HG02588 (cell line): ENCODE results near the gene YPEL4.

ENCODE experiments used
- ATAC-seq: cut with Tn5 transposase; IDR thresholded peaks from one replicate; pipeline ENCODE4 v1.9.1; 2021; ENCODE audit warnings: mild to moderate bottlenecking, moderate library complexity; ENCODE audit not compliant: unreplicated experiment

YPEL4 gene

GRCh38 chr11:57634311-57634710 lies 15.4 kb downstream of the YPEL4 start:
- ATAC-seq = no peak

GRCh38 chr11:57633394-57634070 lies 16.2 kb downstream of the YPEL4 start:
- no peak for ATAC-seq

GRCh38 chr11:57632116-57632515 lies 17.6 kb downstream of the YPEL4 start:
- no peak for ATAC-seq

GRCh38 chr11:57630171-57630570 lies 19.5 kb downstream of the YPEL4 start:
- ATAC-seq = no peak

GRCh38 chr11:57626895-57627294 lies 22.8 kb downstream of the YPEL4 start:
- no peak for ATAC-seq

GRCh38 chr11:57624864-57625263 lies 24.8 kb downstream of the YPEL4 start:
- ATAC-seq = no peak

- ATAC-seq = no peak
Observed at GRCh38 chr11:57622263-57622662, 27.4 kb downstream of the YPEL4 start.

- no peak for ATAC-seq
Observed at GRCh38 chr11:57620467-57620866, 29.2 kb downstream of the YPEL4 start.

- no peak for ATAC-seq
Observed at GRCh38 chr11:57619331-57619730, 30.4 kb downstream of the YPEL4 start.

GRCh38 chr11:57618438-57618837 lies 31.3 kb downstream of the YPEL4 start:
- no peak for ATAC-seq

- ATAC-seq = no peak
Observed at GRCh38 chr11:57616595-57616994, 33.1 kb downstream of the YPEL4 start.

GRCh38 chr11:57615308-57615707 lies 34.4 kb downstream of the YPEL4 start:
- no peak for ATAC-seq

- no peak for ATAC-seq
Observed at GRCh38 chr11:57614234-57614772, 35.4 kb downstream of the YPEL4 start.

- ATAC-seq = no peak
Observed at GRCh38 chr11:57610170-57610569, 39.5 kb downstream of the YPEL4 start.

- no peak for ATAC-seq
Observed at GRCh38 chr11:57605028-57605420, 44.7 kb downstream of the YPEL4 start.

GRCh38 chr11:57604296-57605027 lies 45.2 kb downstream of the YPEL4 start:
- no peak for ATAC-seq

GRCh38 chr11:57601297-57601696 lies 48.4 kb downstream of the YPEL4 start:
- no peak for ATAC-seq

GRCh38 chr11:57599381-57599780 lies 50.3 kb downstream of the YPEL4 start:
- no peak for ATAC-seq

GRCh38 chr11:57598831-57599155 lies 50.9 kb downstream of the YPEL4 start:
- no peak for ATAC-seq

- no peak for ATAC-seq
Observed at GRCh38 chr11:57597916-57598830, 51.5 kb downstream of the YPEL4 start.

GRCh38 chr11:57597461-57597915 lies 52.2 kb downstream of the YPEL4 start, which contains the start of gene SERPING1:
TSS of gene SERPING1 (plus strand) at chr11:57597685. CDS start at chr11:57598271, 586 bp downstream.
- ATAC-seq = no peak
